Nephron (organoid): ENCODE results near the gene F2.

Experiments used
- H3K27ac Mint-ChIP-seq, 3 experiments: 2 replicates each; pipeline ENCODE4 v1.8.0; 2020; ENCODE audit warnings: mixed read lengths in 3 of 3, mild to moderate bottlenecking in 2 of 3, moderate library complexity in 1 of 3
- H3K27me3 Mint-ChIP-seq: 2 replicates; pipeline ENCODE4 v1.8.0; 2021; ENCODE audit warnings: low read depth, mild to moderate bottlenecking, moderate library complexity, mixed read lengths
- H3K36me3 Mint-ChIP-seq: 2 replicates; pipeline ENCODE4 v1.8.0; 2020; ENCODE audit warnings: low read depth, mixed read lengths
- H3K4me1 Mint-ChIP-seq: 2 replicates; pipeline ENCODE4 v1.8.0; 2020; ENCODE audit warnings: mixed read lengths
- H3K4me3 Mint-ChIP-seq, 3 experiments: 2 replicates each; pipeline ENCODE4 v1.8.0; 2020; ENCODE audit warnings: mild to moderate bottlenecking in 3 of 3, mixed read lengths in 3 of 3, moderate library complexity in 2 of 3
- H3K9me3 Mint-ChIP-seq: 2 replicates; pipeline ENCODE4 v1.8.0; 2020; ENCODE audit warnings: mixed read lengths
- TF ChIP-seq, protein P1 (sequence below), 3 experiments: fragments of 200-600 bp; sonication (generic); IDR thresholded peaks; one replicate each; pipeline ENCODE4 v1.5.0; 2021; ENCODE audit warnings: antibody characterized with exemption in 3 of 3; ENCODE audit not compliant: unreplicated experiment in 3 of 3

Gene F2

DNA sequence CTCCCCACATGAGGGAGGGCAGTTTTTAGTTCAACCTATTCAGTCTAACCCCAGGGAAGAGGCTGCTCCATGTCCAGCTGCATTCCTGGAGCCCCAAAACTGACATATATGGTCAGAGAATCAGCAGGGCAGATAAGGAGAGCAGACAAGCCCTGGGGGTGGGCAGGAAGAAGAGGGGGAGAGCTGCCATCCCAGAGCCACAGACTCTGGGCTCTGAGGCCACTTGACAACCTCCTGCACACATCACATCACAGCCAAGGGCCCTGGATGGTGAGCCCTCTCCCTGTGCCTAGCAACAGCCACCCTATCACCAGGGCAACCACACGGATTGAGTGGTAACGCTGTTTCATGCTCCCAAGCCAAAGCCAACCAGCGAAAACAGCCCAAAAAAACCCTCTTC, 21.7 kb upstream of the F2 start:
- Mint-ChIP-seq H3K9me3 (no peaks in the 10 kb centered on the region), H3K4me3 (peak overlapping the region; percentile 43 to 99 (median 94)), H3K36me3 (peaks cover 18% of the 10 kb centered on the region), H3K27ac (peak overlapping the region; percentile 34 to 71 (median 36)), H3K27me3 (no peaks in the 10 kb centered on the region), H3K4me1 (peaks cover 36% of the 10 kb centered on the region)
- TF ChIP-seq, protein P1, sequence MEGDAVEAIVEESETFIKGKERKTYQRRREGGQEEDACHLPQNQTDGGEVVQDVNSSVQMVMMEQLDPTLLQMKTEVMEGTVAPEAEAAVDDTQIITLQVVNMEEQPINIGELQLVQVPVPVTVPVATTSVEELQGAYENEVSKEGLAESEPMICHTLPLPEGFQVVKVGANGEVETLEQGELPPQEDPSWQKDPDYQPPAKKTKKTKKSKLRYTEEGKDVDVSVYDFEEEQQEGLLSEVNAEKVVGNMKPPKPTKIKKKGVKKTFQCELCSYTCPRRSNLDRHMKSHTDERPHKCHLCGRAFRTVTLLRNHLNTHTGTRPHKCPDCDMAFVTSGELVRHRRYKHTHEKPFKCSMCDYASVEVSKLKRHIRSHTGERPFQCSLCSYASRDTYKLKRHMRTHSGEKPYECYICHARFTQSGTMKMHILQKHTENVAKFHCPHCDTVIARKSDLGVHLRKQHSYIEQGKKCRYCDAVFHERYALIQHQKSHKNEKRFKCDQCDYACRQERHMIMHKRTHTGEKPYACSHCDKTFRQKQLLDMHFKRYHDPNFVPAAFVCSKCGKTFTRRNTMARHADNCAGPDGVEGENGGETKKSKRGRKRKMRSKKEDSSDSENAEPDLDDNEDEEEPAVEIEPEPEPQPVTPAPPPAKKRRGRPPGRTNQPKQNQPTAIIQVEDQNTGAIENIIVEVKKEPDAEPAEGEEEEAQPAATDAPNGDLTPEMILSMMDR (IDR thresholded peaks at IDR 0.05; ENCODE audit: unreplicated experiment in 3 of 3) = no peak

DNA sequence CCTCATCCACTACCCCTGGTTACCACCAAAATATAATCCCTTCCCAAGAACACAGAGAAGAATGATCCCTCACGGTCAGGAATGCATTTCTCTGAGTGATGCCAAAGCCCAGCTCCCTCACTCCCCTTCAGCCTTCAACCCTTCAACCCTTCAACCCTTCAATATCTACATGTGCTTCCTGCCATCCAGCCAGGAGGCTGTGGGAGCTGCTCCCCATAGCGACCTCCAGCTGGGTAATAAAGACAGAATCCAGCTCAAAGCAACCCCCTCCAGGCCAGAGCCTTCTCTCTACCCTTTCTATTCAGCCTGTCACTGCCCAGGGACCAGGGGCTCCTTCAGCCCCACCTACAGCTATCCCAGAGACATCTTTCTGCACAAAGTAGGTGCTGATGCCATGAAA, 21.3 kb upstream of the F2 start:
- Mint-ChIP-seq H3K9me3 (no peaks in the 10 kb centered on the region), H3K4me1 (peaks cover 36% of the 10 kb centered on the region), H3K4me3 (peak overlapping the region; percentile 43 to 99 (median 94)), H3K27me3 (no peaks in the 10 kb centered on the region), H3K36me3 (peaks cover 22% of the 10 kb centered on the region), H3K27ac (peak overlapping the region; percentile 34 to 71 (median 36))
- TF ChIP-seq, protein P1 (IDR thresholded peaks at IDR 0.05; ENCODE audit: unreplicated experiment in 3 of 3) = no peak

DNA sequence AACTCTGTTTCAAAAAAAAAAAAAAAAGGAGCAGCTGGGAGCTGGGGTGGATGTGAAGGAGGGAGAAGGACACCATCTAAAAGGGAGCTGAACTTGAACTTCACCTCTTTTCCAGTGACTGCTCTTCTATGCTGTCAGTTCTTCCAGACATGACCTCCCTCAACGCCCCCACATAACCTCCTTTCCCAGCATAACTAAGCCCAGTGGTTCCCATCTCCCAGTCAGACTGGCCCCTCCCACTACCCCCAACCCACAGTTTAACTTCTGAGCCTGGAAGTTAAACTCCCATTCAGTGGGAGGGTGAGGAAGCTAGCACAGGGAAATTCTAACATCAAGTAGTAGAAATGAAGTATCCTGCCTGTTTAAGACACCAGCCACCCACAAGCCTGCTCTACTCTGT, 20.4 kb upstream of the F2 start:
- H3K4me1 Mint-ChIP-seq = peaks cover 36% of the 10 kb centered on the region
- H3K4me3 Mint-ChIP-seq = peak overlapping the region; percentile 89 to 99 (median 94)
- H3K27me3 Mint-ChIP-seq = no peaks in the 10 kb centered on the region
- no peaks in the 10 kb centered on the region for H3K9me3 Mint-ChIP-seq
- peaks cover 29% of the 10 kb centered on the region for H3K36me3 Mint-ChIP-seq
- TF ChIP-seq, protein P1 (IDR thresholded peaks at IDR 0.05; ENCODE audit: unreplicated experiment in 3 of 3) = no peak
- H3K27ac Mint-ChIP-seq = peak overlapping the region; percentile 67 to 93 (median 71)

DNA sequence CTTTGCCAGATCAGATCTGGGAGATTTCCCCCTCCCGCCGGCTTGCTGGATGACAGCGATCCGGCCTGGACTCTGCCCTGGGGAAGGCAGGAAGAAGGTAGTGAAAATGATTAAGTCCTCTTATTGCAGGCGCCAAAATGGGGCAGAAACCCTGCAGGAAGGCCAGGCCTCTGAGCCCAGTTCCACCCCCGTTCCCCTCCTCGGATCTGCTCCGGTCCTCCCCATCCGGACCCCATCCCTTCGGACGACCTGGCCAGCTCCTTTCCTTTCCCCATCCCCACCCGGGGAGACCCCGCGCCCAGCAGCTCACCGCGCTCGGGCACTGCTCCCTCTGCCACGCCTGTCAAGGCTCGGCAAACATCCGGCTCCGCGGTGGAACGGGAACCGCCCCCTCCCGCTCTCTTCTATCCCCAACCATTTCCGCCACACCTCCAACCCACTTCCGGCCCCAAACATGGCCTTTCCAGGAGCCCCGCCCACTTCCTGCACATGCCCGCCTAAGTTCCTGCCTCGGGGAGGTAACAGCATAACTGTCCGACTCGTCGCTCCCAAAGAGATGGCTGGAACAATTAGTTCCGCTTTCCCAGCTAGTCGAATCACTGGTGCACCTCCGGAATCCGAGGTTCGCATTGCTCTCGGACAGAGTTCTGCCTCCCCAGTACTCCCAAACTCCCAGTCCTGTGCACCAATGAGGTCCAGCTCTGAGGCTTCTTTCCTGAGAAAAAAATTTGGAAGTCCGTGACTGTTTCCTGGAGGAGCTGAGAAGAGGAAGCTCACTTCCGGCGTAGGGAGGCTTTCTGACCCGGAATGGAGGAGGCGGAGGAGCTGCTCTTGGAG, 18.6 kb upstream of the F2 start, which contains the start of the genes ARHGAP1 and ZNF408:
ARHGAP1 (minus strand) TSS at position 379 of the 837 bp plus-strand sequence. CDS start 4,512 bp downstream, outside the sequence.
ZNF408 (plus strand) TSS at position 791 of the 837 bp plus-strand sequence; CDS start at position 808, 17 bp downstream.
- peak within 1 kb of the TSS; percentile 99 to 100 (median 100) for H3K27ac Mint-ChIP-seq
- peaks cover 31% of the 10 kb centered on the region for H3K36me3 Mint-ChIP-seq
- TF ChIP-seq, protein P1 (IDR thresholded peaks at IDR 0.05; ENCODE audit: unreplicated experiment in 3 of 3) = no peak
- H3K9me3 Mint-ChIP-seq = no peaks in the 10 kb centered on the region
- H3K4me3 Mint-ChIP-seq = peak within 1 kb of the TSS; percentile 92 to 99 (median 94)
- H3K4me1 Mint-ChIP-seq = peaks cover 31% of the 10 kb centered on the region
- no peaks in the 10 kb centered on the region for H3K27me3 Mint-ChIP-seq

DNA sequence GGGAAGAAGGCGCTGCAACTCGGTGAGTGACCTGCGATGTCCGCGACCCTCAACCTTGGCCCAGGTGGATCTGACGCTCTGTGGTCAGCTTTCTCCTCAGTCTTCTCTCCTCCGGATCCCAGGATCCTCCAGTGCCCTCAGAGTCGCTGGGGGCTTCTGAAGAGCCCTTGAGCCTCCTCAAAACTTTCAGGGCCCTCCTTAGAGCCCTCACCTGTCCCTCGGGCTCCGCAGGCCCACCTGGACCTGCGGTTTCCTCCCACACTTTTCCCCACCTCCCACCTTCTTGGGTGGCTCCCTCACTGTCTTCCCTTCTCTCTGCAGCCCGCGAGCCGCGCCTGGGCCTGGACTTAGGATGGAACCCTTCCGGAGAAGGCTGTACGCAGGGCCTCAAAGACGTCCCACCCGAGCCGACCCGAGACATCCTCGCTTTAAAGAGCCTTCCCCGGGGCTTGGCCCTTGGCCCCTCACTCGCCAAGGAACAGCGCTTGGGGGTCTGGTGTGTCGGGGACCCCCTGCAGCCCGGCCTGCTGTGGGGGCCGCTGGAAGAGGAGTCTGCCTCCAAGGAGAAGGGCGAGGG, 17.8 kb upstream of the F2 start:
- H3K9me3 Mint-ChIP-seq = no peaks in the 10 kb centered on the region
- H3K27ac Mint-ChIP-seq = peak overlapping the region; percentile 99 to 100 (median 100)
- TF ChIP-seq, protein P1 (IDR thresholded peaks at IDR 0.05; ENCODE audit: unreplicated experiment in 3 of 3) = no peak
- H3K27me3 Mint-ChIP-seq = no peaks in the 10 kb centered on the region
- peak overlapping the region; percentile 92 to 99 (median 94) for H3K4me3 Mint-ChIP-seq
- peaks cover 31% of the 10 kb centered on the region for H3K36me3 Mint-ChIP-seq
- H3K4me1 Mint-ChIP-seq = peaks cover 30% of the 10 kb centered on the region
